GM12873 (cell line): Measurements from ENCODE around the gene PDZD7.
A peak's percentile ranks its signal among the peaks of the same experiment; 100 is the strongest.

Experiments used
- CTCF ChIP-seq: IDR thresholded peaks from 2 replicates; pipeline ENCODE4 v1.5.1; 2012; ENCODE audit warnings: low read depth, mild to moderate bottlenecking, moderate library complexity, low read length, control low read depth; ENCODE audit not compliant: insufficient read depth; ENCODE audit errors: missing control alignments

PDZD7 gene

DNA sequence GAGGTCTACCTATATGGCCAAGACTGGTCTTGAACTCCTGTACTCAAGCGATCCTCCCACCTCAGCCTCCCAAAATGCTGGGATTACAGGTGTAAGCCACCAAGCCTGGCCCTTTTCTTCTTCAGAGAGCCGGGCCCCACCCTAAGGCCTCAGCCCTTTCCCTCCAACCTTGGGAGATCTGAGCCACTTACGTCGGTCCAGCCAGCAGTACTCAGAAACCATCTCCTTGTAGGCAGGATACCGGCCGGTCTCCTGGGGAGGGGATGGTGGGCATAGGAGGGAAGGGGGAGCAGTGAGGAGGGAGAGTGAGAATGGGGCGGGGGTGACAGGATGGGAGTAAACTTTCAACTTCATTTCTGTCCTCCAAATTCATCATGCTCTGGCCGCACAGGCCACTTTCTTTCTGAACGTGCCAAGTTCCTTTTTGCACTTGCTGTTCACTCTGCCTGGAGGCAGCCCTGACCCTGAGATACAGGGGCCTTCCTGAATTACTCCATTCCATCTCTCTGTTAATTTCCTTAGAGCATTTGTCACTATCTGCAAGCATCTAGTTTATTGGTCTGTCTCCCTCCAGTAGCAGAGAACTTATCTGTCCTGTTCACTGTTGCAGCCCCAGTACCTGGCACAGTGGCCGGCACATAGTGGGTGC lies 10.4 kb downstream of the PDZD7 start:
- TF ChIP-seq CTCF: no peak

DNA sequence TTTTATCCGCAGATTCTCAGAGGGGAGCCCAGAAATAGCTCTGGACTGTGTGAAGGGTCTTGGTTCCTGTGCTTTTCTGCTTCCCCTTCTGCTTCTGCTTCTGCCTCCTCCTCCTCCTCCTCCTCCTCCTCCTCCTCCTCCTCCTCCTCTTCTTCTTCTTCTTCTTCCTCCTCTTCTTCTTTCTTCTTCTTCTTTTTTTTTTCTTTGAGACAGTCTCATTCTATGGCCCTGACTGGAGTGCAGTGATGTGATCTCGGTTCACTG lies 11.6 kb downstream of the PDZD7 start:
- no peak for TF ChIP-seq CTCF

- TF ChIP-seq CTCF: peak; percentile 75
These were observed 12.1 kb downstream of the PDZD7 start for GRCh38 chr10:101018600-101019439.

DNA sequence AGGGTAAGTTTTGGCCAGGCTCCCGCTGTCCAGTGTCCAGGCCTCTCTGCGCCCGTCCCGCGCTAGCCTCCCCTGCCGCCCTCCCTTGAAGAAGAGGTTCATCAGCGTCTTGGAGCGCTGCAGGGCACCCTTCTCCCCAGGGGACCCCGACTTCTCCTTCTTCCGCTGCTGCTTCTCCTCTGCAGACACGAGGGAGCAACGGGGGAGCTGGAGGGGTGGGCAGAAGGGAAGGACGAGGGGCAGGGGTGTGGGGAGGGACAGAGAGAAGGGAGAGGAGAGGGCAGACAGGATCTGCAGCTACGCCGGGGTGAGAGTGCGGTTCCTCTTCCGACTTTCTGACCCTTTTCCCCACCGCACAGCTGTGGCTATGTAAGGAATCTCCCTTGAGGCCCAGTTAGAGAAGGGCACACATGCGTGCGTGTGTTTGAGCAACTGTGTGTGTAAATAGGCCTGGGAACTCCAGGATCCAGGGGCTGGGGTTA lies 12.8 kb downstream of the PDZD7 start:
- no peak for TF ChIP-seq CTCF

- TF ChIP-seq CTCF: no peak
These were observed 14.1 kb downstream of the PDZD7 start for GRCh38 chr10:101016814-101017213.

DNA sequence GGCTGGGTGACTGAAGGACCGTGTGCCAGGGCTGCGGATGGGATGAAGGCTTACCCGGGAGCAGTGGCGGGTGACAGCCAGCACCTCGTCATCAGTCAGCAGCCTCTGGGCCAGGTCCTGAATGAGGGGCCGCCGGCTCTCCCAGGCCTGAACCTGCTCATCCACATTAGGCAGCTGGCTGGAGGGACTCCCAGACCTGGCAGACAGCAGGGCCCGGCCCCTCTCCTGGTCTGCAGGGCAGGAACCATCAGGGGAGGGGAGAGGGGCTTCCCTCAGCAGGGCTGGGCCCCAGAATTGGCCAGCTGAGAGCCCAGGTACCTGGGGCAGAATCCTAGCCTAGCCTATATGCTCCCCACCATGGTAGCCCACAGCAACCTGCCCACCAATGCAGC lies 15.4 kb downstream of the PDZD7 start:
- TF ChIP-seq CTCF: no peak

DNA sequence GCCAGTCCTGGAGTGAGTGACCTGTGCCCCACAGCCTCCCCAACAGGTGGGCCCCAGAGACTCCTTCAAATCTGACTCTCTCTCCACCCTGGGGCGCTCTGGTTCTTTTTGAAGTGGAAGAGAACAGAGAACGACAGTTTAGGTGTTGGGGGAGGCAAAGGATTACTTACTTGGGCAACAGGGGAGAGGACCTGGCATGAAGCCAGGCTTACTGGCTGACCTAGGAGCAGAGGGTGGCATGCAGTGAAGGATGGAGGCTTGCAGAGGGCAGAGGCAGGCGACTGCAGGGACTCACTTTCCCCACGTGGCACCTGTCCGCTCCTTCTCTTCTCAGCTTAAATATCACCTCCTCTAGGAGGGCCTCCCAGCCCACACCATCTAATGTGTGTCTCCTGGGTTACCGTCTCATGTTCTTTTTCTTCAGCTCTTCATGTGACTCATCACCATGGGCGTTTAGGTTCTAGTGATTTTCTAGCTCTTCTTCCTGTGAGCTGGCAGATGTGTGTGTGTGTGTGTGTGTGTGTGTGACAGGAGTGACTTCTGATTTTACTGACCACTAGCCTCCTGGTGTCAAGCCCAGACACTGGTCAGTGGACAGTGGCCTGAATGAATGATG lies 15.9 kb downstream of the PDZD7 start:
- no peak for TF ChIP-seq CTCF
